ENCODE measurements around the gene CFAP46. TPM values are rescaled to one million over a fixed set of nuclear protein-coding genes. Genes with fewer than 3 reads are reported as not detected.

The CFAP46 gene
- total and polyA plus RNA-seq, 2 experiments from 2014 or later, result 3.1 to 5.4 TPM

GRCh38 chr10:132804785-132805426, 137.5 kb downstream of the CFAP46 start:
- no peaks in the 10 kb centered on the region; the same call in 2 of the 3 replicates for H3K36me3 Mint-ChIP-seq (ENCODE audit: low read depth)
- Histone ChIP-seq H3F3A (replicated peaks; ENCODE audit: low read depth) (no peaks in the 10 kb centered on the region), H3K36me3 (ENCODE audit: insufficient read depth) (no peaks in the 10 kb centered on the region), H3K27me3 (ENCODE audit: insufficient read depth) (no peaks in the 10 kb centered on the region), H3K79me2 (replicated peaks; ENCODE audit: insufficient read depth) (no peaks in the 10 kb centered on the region), H3K4me1 (ENCODE audit: insufficient read depth) (no peaks in the 10 kb centered on the region), H3K4me3 (no peak overlapping the region), H4K20me1 (replicated peaks; ENCODE audit: insufficient read depth) (no peaks in the 10 kb centered on the region), H3K4me2 (no peak overlapping the region), H3K27ac (ENCODE audit: low read depth) (no peak overlapping the region), H3K9me2 (ENCODE audit: insufficient read depth) (no peaks in the 10 kb centered on the region), H2AFZ (no peak overlapping the region)
- no peak overlapping the region for H3K4me3 Mint-ChIP-seq
- TF ChIP-seq REST (IDR thresholded peaks at IDR 0.05; ENCODE audit: unreplicated experiment) (no peak), ZNF114 (CRISPR knock-in tag; IDR thresholded peaks at IDR 0.05) (no peak), EZH2phosphoT487 (IDR thresholded peaks at IDR 0.05; ENCODE audit: unreplicated experiment) (no peak), NANOG (IDR thresholded peaks at IDR 0.05; ENCODE audit: borderline replicate concordance) (no peak), CREB1 (CRISPR knock-in tag; IDR thresholded peaks at IDR 0.05; ENCODE audit: low read depth) (no peak), ZNF331 (CRISPR knock-in tag; IDR thresholded peaks at IDR 0.05; ENCODE audit: low read depth) (no peak), ETS1 (IDR thresholded peaks at IDR 0.05) (no peak), CTCF (conservative IDR thresholded peaks at IDR 0.05; ENCODE audit: low read depth in 2 of 2) (no peak), ZNF462 (CRISPR knock-in tag; IDR thresholded peaks at IDR 0.05) (no peak), EZH2 (IDR thresholded peaks at IDR 0.05; ENCODE audit: low read depth, unreplicated experiment) (no peak), JUNB (IDR thresholded peaks at IDR 0.05; ENCODE audit: unreplicated experiment) (no peak), POLR2AphosphoS5 (IDR thresholded peaks at IDR 0.05; ENCODE audit: low read depth) (no peak), STAT1 (IDR thresholded peaks at IDR 0.05; ENCODE audit: unreplicated experiment) (no peak)
- no peak for DNase-seq (ENCODE audit: low spot score)
- peak; percentile 17 for ATAC-seq
- H3K27me3 Mint-ChIP-seq (ENCODE audit: insufficient read depth, low read depth, poor library complexity), result peaks cover 6% of the 10 kb centered on the region
- peaks cover 4% of the 10 kb centered on the region; the same call in 1 of the 3 replicates for H3K4me1 Mint-ChIP-seq
- H3K9me3 Mint-ChIP-seq, result 0 out of 3 replicates have a peak, but pooled peaks cover 3% of the 10 kb centered on the region
- no peak overlapping the region for H3K27ac Mint-ChIP-seq
